Endothelial cell of umbilical vein (primary cell): ENCODE results near the gene NXPH4. TPM values are rescaled to one million over a fixed set of nuclear protein-coding genes. Genes with fewer than 3 reads are reported as not detected.

Source experiments
- BruUV-seq: library from RNA; stranded (reverse); fragments of 400-500 nt; replicated peaks from 2 replicates; lab custom pipeline; 2021; lab: Mats Ljungman, UMichigan
- CTCF ChIA-PET: fragments of 300-600, 350-600 bp; sonication (Branson Sonifier 250); formaldehyde crosslinking; loops from one replicate; lab custom pipeline; 2021; ENCODE audit warnings: antibody characterized with exemption, inconsistent platforms; lab: Charles Lee
- POLR2A ChIA-PET: fragments of 300-600, 350-600 bp; sonication (Branson Sonifier 250); formaldehyde crosslinking; loops from one replicate; lab custom pipeline; 2021; ENCODE audit warnings: antibody characterized with exemption, inconsistent platforms; lab: Charles Lee
- DNase-seq: peaks from one replicate; pipeline ENCODE4 v3.0.0-alpha.2; 2011; ENCODE audit warnings: low read depth, low spot score
- FAIRE-seq: peaks from 2 replicates; lab custom pipeline; 2011; peaks lifted over from hg19 to GRCh38; lab: Jason Lieb, UNC
- H2AFZ ChIP-seq: 2 replicates; pipeline ENCODE4 v1.6.0; 2012; ENCODE audit warnings: low read depth, low read length, control low read depth, inconsistent platforms
- H3K27ac ChIP-seq: 2 replicates; pipeline ENCODE4 v1.5.1; 2011; ENCODE audit warnings: low read depth, mild to moderate bottlenecking, control low read depth, low read length, moderate library complexity; ENCODE audit not compliant: insufficient read depth
- H3K27me3 ChIP-seq, 2 experiments: 2 replicates each; pipeline versions ENCODE4 v1.6.0 to v1.6.1; 2011; ENCODE audit warnings: low read length in 2 of 2, mixed read lengths in 1 of 2; ENCODE audit not compliant: control insufficient read depth in 2 of 2, insufficient read depth in 2 of 2
- H3K36me3 ChIP-seq, 2 experiments: 2 replicates in 1 of 2; 3 replicates in 1 of 2; pipeline ENCODE4 v1.5.1; 2011; ENCODE audit warnings: low read length in 2 of 2, mild to moderate bottlenecking in 1 of 2, moderate library complexity in 1 of 2; ENCODE audit not compliant: control insufficient read depth in 2 of 2, insufficient read depth in 2 of 2; ENCODE audit errors: extremely low read depth in 1 of 2
- H3K4me1 ChIP-seq: 3 replicates; pipeline ENCODE4 v1.5.1; 2011; ENCODE audit warnings: mild to moderate bottlenecking, low read length; ENCODE audit not compliant: control insufficient read depth, insufficient read depth; ENCODE audit errors: extremely low read depth
- H3K4me2 ChIP-seq: 2 replicates; pipeline ENCODE4 v1.6.1; 2011; ENCODE audit warnings: low read length, control low read depth, mixed read lengths; ENCODE audit not compliant: insufficient read depth
- H3K4me3 ChIP-seq, 3 experiments: fragments of 200-600 bp in 1 of 3; sonication (generic), shearing (Covaris generic) in 1 of 3; replicated peaks in 1 of 3; 2 replicates each; pipeline ENCODE4 v1.5.1; 2011 to 2016; ENCODE audit warnings: control low read depth in 3 of 3, low read length in 3 of 3, mild to moderate bottlenecking in 2 of 3, inconsistent platforms in 1 of 3, low read depth in 1 of 3, moderate library complexity in 1 of 3; ENCODE audit not compliant: insufficient read depth in 1 of 3
- H3K79me2 ChIP-seq: 2 replicates; pipeline ENCODE4 v1.6.0; 2012; ENCODE audit warnings: low read length, inconsistent platforms; ENCODE audit not compliant: control insufficient read depth, insufficient read depth
- H3K9ac ChIP-seq: replicated peaks from 2 replicates; pipeline ENCODE3; 2011; ENCODE audit warnings: low read length, control low read depth; ENCODE audit not compliant: insufficient read depth; ENCODE audit errors: extremely low read depth
- H3K9me1 ChIP-seq: replicated peaks from 3 replicates; pipeline ENCODE4 v1.6.0; 2011; ENCODE audit warnings: mild to moderate bottlenecking, low read length; ENCODE audit not compliant: control insufficient read depth, insufficient read depth; ENCODE audit errors: extremely low read depth
- H3K9me3 ChIP-seq: replicated peaks from 2 replicates; pipeline ENCODE4 v1.5.1; 2012; ENCODE audit warnings: low read length, inconsistent platforms; ENCODE audit not compliant: control insufficient read depth, insufficient read depth
- H4K20me1 ChIP-seq: replicated peaks from 2 replicates; pipeline ENCODE3; 2011; ENCODE audit warnings: mild to moderate bottlenecking, low read length; ENCODE audit not compliant: control insufficient read depth, insufficient read depth; ENCODE audit errors: extremely low read depth
- CTCF ChIP-seq, 2 donors: IDR thresholded peaks; 1 replicate in 1 of 2; 2 replicates in 1 of 2; pipeline ENCODE4 v1.5.1; 2011; ENCODE audit warnings: low read length in 2 of 2, mild to moderate bottlenecking in 2 of 2, moderate library complexity in 2 of 2, control low read depth in 1 of 2, inconsistent platforms in 1 of 2, low read depth in 1 of 2; ENCODE audit not compliant: insufficient read depth in 1 of 2; ENCODE audit errors: extremely low read depth in 1 of 2
- EZH2 ChIP-seq: IDR thresholded peaks from 2 replicates; pipeline ENCODE4 v1.6.1; 2012; ENCODE audit warnings: borderline replicate concordance, low read depth, mild to moderate bottlenecking, moderate library complexity, low read length, inconsistent platforms; ENCODE audit not compliant: severe bottlenecking
- FOS ChIP-seq: IDR thresholded peaks from 2 replicates; pipeline ENCODE4 v1.6.1; 2011; ENCODE audit warnings: mild to moderate bottlenecking, low read length, moderate library complexity, borderline replicate concordance; ENCODE audit not compliant: insufficient read depth
- GATA2 ChIP-seq: IDR thresholded peaks from 2 replicates; pipeline ENCODE4 v1.7.0; 2011; ENCODE audit warnings: low read depth, mild to moderate bottlenecking, moderate library complexity, mixed read lengths, low read length; ENCODE audit not compliant: insufficient read length, insufficient read depth
- JUN ChIP-seq: IDR thresholded peaks from 2 replicates; pipeline ENCODE4 v1.6.1; 2011; ENCODE audit warnings: borderline replicate concordance, low read depth; ENCODE audit not compliant: insufficient read length, insufficient read depth
- MAX ChIP-seq: IDR thresholded peaks from 2 replicates; pipeline ENCODE4 v1.6.1; 2011; ENCODE audit not compliant: insufficient read depth, insufficient read length
- MYC ChIP-seq: IDR thresholded peaks from one replicate; pipeline ENCODE4 v1.6.1; 2011; ENCODE audit warnings: mild to moderate bottlenecking, low read depth, low read length
- POLR2A ChIP-seq: IDR thresholded peaks from 2 replicates; pipeline ENCODE4 v1.6.1; 2012; ENCODE audit warnings: low read depth, mild to moderate bottlenecking, control low read depth, low read length
- POLR2AphosphoS5 ChIP-seq: IDR thresholded peaks from 2 replicates; pipeline ENCODE4 v1.6.1; 2012; ENCODE audit warnings: low read depth, mild to moderate bottlenecking, control low read depth, low read length, moderate library complexity; ENCODE audit not compliant: insufficient read depth
- dilution Hi-C: fragments of 300-500 bp; cut with MboI; formaldehyde crosslinking; loops from one replicate; pipeline ENCODE4 v1.15.0; 2019; ENCODE audit warnings: low sequenced_read_pairs; ENCODE audit not compliant: extremely low pct_ligation_motif_present
- intact Hi-C: fragments of 100-400 bp; cut with micrococcal nuclease; formaldehyde crosslinking; loops from one replicate; pipeline ENCODE4 v1.10.0; 2022
- polyA plus RNA-seq, 4 experiments: library from polyadenylated mRNA; depleted of rRNA in 3 of 4; stranded (reverse) in 3 of 4; unstranded in 1 of 4; fragments of >200 nt; gene quantifications; 2 replicates each; pipeline versions ENCODE4 v1.2.1 to v1.2.3, GENCODE V29; 2011 to 2012; ENCODE audit warnings: missing spikeins in 1 of 4
- total RNA-seq: library from RNA; stranded (reverse); gene quantifications from 2 replicates; pipeline ENCODE4 v1.2.3, GENCODE V29; 2021

The NXPH4 gene
- total and polyA plus RNA-seq, 2 donors (not counting 3 experiments of a cell fraction or from before 2014, with no cell fraction given) = 0.07 TPM; not detected in 1

GRCh38 chr12:57211791-57212700 is 4.5 kb upstream of the NXPH4 start:
- intact Hi-C loops = no loop called here
- POLR2A ChIA-PET = no interaction called here

More at GRCh38 chr12:57211791-57212700, 4.5 kb upstream of the NXPH4 start:
- peaks cover 2% of the 10 kb centered on the region for H3K4me1 ChIP-seq
- H3K4me2 ChIP-seq = no peak overlapping the region
- H3K79me2 ChIP-seq = no peaks in the 10 kb centered on the region
- dilution Hi-C loops = no loop called here
- DNase-seq = no peak
- FAIRE-seq = no peak
- H3K9me1 ChIP-seq = no peaks in the 10 kb centered on the region
- H2AFZ ChIP-seq = no peak overlapping the region
- no peak overlapping the region for H3K9ac ChIP-seq
- H3K9me3 ChIP-seq = no peaks in the 10 kb centered on the region
- TF ChIP-seq POLR2AphosphoS5 (no peak), GATA2 (no peak), EZH2 (no peak), MAX (no peak), JUN (no peak), FOS (no peak), CTCF (IDR thresholded peaks at IDR 0.05; ENCODE audit: extremely low read depth in 1 of 2, insufficient read depth in 1 of 2, low read depth in 1 of 2, low read length in 2 of 2) (no peak), MYC (no peak), POLR2A (no peak)
- H3K27me3 ChIP-seq = peaks cover 25 to 31% of the 10 kb centered on the region in 2 experiments
- H3K36me3 ChIP-seq = no peaks in the 10 kb centered on the region
- H3K27ac ChIP-seq = no peak overlapping the region
- no peaks in the 10 kb centered on the region for H4K20me1 ChIP-seq
- BruUV-seq = no TSS peak
- H3K4me3 ChIP-seq = no peak overlapping the region
- CTCF ChIA-PET = interaction anchor here (1.6 to 4.7 kb wide), 3 partner anchors 14 to 39 kb away, joined by 3 to 214 read pairs (median 50); a partner anchor contains a TSS
